Measurements from ENCODE around the gene DIP2C. TPM values are rescaled to one million over a fixed set of nuclear protein-coding genes. Genes with fewer than 3 reads are reported as not detected.

The DIP2C gene
- total RNA-seq, 2 donors from 2014 or later = 12.3 to 41.8 TPM

DNA sequence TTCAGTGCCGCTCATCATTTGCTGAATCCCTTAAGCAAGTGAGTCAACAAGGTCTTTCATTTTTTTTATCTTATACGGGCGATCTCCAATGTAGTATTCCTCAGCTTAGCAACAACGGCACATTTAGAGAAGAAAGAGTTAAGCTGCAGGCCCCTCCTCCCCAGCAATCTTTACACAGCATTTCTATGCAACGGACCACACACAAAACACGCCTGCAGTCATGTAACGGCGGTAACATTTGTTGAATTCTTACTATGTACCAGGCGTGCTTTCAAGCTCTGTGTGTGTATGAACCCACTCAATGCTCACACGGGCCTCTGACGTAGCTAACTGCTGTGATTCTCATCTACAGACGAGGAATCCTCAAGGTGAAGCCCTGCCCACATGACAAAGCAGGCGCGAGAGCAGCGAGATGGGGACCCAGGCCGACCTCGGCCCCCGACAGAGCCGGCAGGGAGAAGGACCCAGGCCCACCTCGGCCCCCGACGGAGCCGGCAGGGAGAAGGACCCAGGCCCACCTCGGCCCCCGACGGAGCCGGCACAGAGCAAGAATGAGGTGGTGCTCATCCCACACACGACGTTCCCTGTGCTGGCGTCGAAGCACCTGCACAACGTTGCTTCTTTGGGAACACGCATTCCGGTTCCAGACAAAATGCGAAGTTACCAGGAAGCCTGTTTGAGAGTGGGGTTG is 313.5 kb downstream of the DIP2C start:
- H3K9me3 ChIP-seq = no peaks in the 10 kb centered on the region
- intact Hi-C loops (cut with DNase I) = no loop called here
- no peak overlapping the region for H3K4me3 ChIP-seq
- no peaks in the 10 kb centered on the region for H3K27me3 ChIP-seq (replicated peaks; ENCODE audit: insufficient read depth)
- 90% methylated on average over 35 of the region's 35 CpGs for WGBS
- no peak for TF ChIP-seq POLR2AphosphoS5 (IDR thresholded peaks at IDR 0.05)
- TF ChIP-seq, protein P1, sequence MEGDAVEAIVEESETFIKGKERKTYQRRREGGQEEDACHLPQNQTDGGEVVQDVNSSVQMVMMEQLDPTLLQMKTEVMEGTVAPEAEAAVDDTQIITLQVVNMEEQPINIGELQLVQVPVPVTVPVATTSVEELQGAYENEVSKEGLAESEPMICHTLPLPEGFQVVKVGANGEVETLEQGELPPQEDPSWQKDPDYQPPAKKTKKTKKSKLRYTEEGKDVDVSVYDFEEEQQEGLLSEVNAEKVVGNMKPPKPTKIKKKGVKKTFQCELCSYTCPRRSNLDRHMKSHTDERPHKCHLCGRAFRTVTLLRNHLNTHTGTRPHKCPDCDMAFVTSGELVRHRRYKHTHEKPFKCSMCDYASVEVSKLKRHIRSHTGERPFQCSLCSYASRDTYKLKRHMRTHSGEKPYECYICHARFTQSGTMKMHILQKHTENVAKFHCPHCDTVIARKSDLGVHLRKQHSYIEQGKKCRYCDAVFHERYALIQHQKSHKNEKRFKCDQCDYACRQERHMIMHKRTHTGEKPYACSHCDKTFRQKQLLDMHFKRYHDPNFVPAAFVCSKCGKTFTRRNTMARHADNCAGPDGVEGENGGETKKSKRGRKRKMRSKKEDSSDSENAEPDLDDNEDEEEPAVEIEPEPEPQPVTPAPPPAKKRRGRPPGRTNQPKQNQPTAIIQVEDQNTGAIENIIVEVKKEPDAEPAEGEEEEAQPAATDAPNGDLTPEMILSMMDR (IDR thresholded peaks at IDR 0.05) = no peak
- no peak for TF ChIP-seq POLR2A (IDR thresholded peaks at IDR 0.05)
- no peak for DNase-seq (ENCODE audit: low spot score)
- no peak overlapping the region for H3K27ac ChIP-seq
- no peaks in the 10 kb centered on the region for H3K36me3 ChIP-seq
- no peaks in the 10 kb centered on the region for H3K4me1 ChIP-seq (replicated peaks)

DNA sequence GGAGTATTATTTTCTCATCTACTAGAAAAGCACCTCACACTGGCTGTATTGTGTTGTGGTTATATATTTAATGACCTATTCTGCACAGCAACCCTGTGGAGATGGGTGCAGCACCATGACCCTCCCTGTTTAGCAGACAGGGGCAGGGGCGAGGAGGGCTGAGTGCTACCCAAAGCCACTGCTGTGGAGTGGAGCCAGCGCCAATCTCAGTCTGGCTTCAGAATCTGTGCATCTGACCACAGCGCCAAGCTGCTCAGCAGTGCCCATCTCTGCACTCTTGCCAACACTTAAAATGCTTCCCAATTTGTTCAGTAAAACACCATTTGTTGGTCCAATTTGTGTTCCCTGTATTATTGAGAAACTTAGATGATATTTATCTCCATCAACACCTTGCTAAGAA is 315.1 kb downstream of the DIP2C start:
- no peak overlapping the region for H3K27ac ChIP-seq
- DNase-seq (ENCODE audit: low spot score) = no peak
- H3K27me3 ChIP-seq (replicated peaks; ENCODE audit: insufficient read depth) = no peaks in the 10 kb centered on the region
- WGBS = 94% methylated on average over 3 of the region's 3 CpGs
- TF ChIP-seq POLR2A (IDR thresholded peaks at IDR 0.05) (no peak), POLR2AphosphoS5 (IDR thresholded peaks at IDR 0.05) (no peak)
- TF ChIP-seq, protein P1 (IDR thresholded peaks at IDR 0.05) = no peak
- no peaks in the 10 kb centered on the region for H3K9me3 ChIP-seq
- intact Hi-C loops (cut with DNase I) = no loop called here
- no peak overlapping the region for H3K4me3 ChIP-seq
- H3K36me3 ChIP-seq = no peaks in the 10 kb centered on the region
- H3K4me1 ChIP-seq (replicated peaks) = no peaks in the 10 kb centered on the region

DNA sequence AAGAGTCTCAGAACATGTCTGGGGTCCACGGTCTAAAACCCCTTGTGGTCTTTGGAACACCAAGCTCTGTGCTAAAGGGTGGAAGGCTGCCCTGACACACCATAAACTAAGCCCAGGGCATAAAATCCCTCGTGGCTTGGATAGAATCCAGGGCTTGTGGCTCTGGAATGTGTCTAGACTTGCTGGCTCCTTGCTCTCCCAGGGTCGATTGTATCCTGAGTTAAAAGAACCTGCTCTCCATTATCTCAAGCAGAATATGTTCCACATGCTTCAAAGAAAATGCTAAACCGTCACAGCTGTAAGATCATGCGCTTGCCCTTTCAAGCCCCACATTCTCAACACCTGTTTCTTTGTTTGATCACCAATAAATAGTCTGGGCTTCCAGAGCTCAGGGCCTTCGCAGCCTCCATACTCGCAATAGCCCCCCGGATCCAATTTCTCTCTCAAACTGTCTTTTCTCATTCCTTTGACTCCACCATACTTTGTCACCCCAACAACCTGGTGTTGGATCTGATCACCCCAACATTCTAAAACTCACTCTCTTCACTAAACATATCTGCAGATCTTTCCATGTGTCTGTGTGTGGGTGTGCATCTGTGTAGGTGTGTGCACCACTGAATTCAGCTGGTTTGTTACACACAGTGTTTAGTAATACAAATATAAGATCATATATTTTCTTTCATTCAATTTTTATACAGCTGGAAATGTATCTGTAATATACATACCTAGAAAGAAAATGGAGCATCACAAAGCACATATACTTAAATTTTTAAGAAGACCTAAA is 315.8 kb downstream of the DIP2C start:
- no peaks in the 10 kb centered on the region for H3K27me3 ChIP-seq (replicated peaks; ENCODE audit: insufficient read depth)
- intact Hi-C loops (cut with DNase I) = no loop called here
- H3K27ac ChIP-seq = no peak overlapping the region
- H3K9me3 ChIP-seq = no peaks in the 10 kb centered on the region
- no peak overlapping the region for H3K4me3 ChIP-seq
- peak; percentile 33 for DNase-seq (ENCODE audit: low spot score)
- H3K4me1 ChIP-seq (replicated peaks) = no peaks in the 10 kb centered on the region
- no peaks in the 10 kb centered on the region for H3K36me3 ChIP-seq
- WGBS = 25% methylated on average over 8 of the region's 8 CpGs
- TF ChIP-seq, protein P1 (IDR thresholded peaks at IDR 0.05) = no peak
- peak; percentile 24 for TF ChIP-seq POLR2AphosphoS5 (IDR thresholded peaks at IDR 0.05)

DNA sequence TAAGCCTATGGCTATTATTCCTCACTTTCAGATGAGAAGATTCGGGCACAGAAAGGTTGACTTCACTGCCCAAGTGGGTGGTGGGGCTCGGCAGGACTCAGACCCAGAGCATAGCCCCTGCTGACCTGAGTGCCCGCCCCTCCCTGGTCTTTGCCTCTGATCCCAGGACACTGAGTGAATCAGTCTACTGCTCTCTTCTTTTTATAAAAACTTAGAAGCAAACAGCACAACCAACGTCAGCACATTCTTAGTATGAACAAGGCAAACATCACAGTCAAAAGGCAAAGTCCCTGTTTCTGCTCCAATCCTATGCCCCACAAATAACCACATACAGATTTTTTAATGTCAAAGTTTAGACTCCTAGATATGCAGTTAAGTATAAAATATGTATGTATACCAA is 316.5 kb downstream of the DIP2C start:
- WGBS = 69% methylated on average over 4 of the region's 4 CpGs
- H3K4me1 ChIP-seq (replicated peaks) = no peaks in the 10 kb centered on the region
- no peaks in the 10 kb centered on the region for H3K36me3 ChIP-seq
- H3K9me3 ChIP-seq = no peaks in the 10 kb centered on the region
- DNase-seq (ENCODE audit: low spot score) = no peak
- H3K27ac ChIP-seq = no peak overlapping the region
- no peaks in the 10 kb centered on the region for H3K27me3 ChIP-seq (replicated peaks; ENCODE audit: insufficient read depth)
- no peak for TF ChIP-seq POLR2A (IDR thresholded peaks at IDR 0.05)
- TF ChIP-seq POLR2AphosphoS5 (IDR thresholded peaks at IDR 0.05) = no peak
- TF ChIP-seq, protein P1 (IDR thresholded peaks at IDR 0.05) = no peak
- H3K4me3 ChIP-seq = no peak overlapping the region
- intact Hi-C loops (cut with DNase I) = no loop called here

Measured in prostate gland (tissue), 2 donors.